ENCODE measurements around the gene FAM234A.
"Not testable (repeated sequence)": the region's sequence is repeated elsewhere in the genome, so short reads cannot be mapped to it uniquely, and the experiment has no call there.

The FAM234A gene

GRCh38 chr16:228852-229730, 5.5 kb upstream of the FAM234A start, which contains the start of gene LUC7L:
TSS of gene LUC7L (minus strand) at chr16:229449. CDS start at chr16:229339, 110 bp downstream.
- Histone ChIP-seq H3K27me3 (ENCODE audit: low read length) (no peaks in the 10 kb centered on the region), H4K20me1 (ENCODE audit: low read depth, low read length) (peaks cover 16% of the 10 kb centered on the region), H3K9ac (ENCODE audit: low read length) (peak within 1 kb of the TSS; percentile 92), H3K9me2 (replicated peaks; ENCODE audit: insufficient read depth, low read length) (no peaks in the 10 kb centered on the region), H3K9me3 (ENCODE audit: insufficient read depth, low read length) (no peaks in the 10 kb centered on the region), H2AFZ (ENCODE audit: low read depth, low read length, severe bottlenecking) (peak within 1 kb of the TSS; percentile 68), H3F3A (ENCODE audit: insufficient read depth) (no peaks in the 10 kb centered on the region), H3K36me3 (ENCODE audit: low read length) (peaks cover 21% of the 10 kb centered on the region), H3K27ac (ENCODE audit: low read depth, low read length) (peak within 1 kb of the TSS; percentile 67), H3K4me2 (ENCODE audit: low read depth, low read length, poor library complexity, severe bottlenecking) (peak within 1 kb of the TSS; percentile 93), H3K4me3 (ENCODE audit: insufficient read depth, low read length, poor library complexity, severe bottlenecking) (peak within 1 kb of the TSS; percentile 83), H3K79me2 (ENCODE audit: insufficient read depth, low read length) (peaks cover 37% of the 10 kb centered on the region)
- TF ChIP-seq EZH2phosphoT487 (conservative IDR thresholded peaks at IDR 0.05; ENCODE audit: low read length) (no peak), CTCF (IDR thresholded peaks at IDR 0.05; ENCODE audit: insufficient read depth, low read length, poor library complexity, severe bottlenecking) (no peak)

- Histone ChIP-seq H3K4me2 (ENCODE audit: low read depth, low read length, poor library complexity, severe bottlenecking) (peak overlapping the region; percentile 93), H3K36me3 (ENCODE audit: low read length) (peaks cover 21% of the 10 kb centered on the region), H3K27ac (ENCODE audit: low read depth, low read length) (no peak overlapping the region), H3K4me3 (ENCODE audit: insufficient read depth, low read length, poor library complexity, severe bottlenecking) (peak overlapping the region; percentile 83), H3K79me2 (ENCODE audit: insufficient read depth, low read length) (peaks cover 35% of the 10 kb centered on the region), H3K9ac (ENCODE audit: low read length) (peak overlapping the region; percentile 92; the same call in 1 of the 2 replicates), H3K9me3 (ENCODE audit: insufficient read depth, low read length) (no peaks in the 10 kb centered on the region), H3K9me2 (replicated peaks; ENCODE audit: insufficient read depth, low read length) (no peaks in the 10 kb centered on the region), H4K20me1 (ENCODE audit: low read depth, low read length) (peaks cover 16% of the 10 kb centered on the region), H2AFZ (ENCODE audit: low read depth, low read length, severe bottlenecking) (peak overlapping the region; percentile 68), H3F3A (ENCODE audit: insufficient read depth) (no peaks in the 10 kb centered on the region), H3K27me3 (ENCODE audit: low read length) (no peaks in the 10 kb centered on the region)
- TF ChIP-seq EZH2phosphoT487 (conservative IDR thresholded peaks at IDR 0.05; ENCODE audit: low read length) (no peak), CTCF (IDR thresholded peaks at IDR 0.05; ENCODE audit: insufficient read depth, low read length, poor library complexity, severe bottlenecking) (no peak)
Measured at GRCh38 chr16:229731-230281, 4.8 kb upstream of the FAM234A start.

GRCh38 chr16:230351-230750, 4.3 kb upstream of the FAM234A start:
- not testable (repeated sequence) for H3F3A ChIP-seq (ENCODE audit: insufficient read depth); H3K4me3 ChIP-seq (ENCODE audit: insufficient read depth, low read length, poor library complexity, severe bottlenecking); H3K9ac ChIP-seq (ENCODE audit: low read length); H3K27me3 ChIP-seq (ENCODE audit: low read length); H2AFZ ChIP-seq (ENCODE audit: low read depth, low read length, severe bottlenecking); H3K27ac ChIP-seq (ENCODE audit: low read depth, low read length); H3K9me3 ChIP-seq (ENCODE audit: insufficient read depth, low read length); H3K4me2 ChIP-seq (ENCODE audit: low read depth, low read length, poor library complexity, severe bottlenecking); H3K9me2 ChIP-seq (replicated peaks; ENCODE audit: insufficient read depth, low read length)
- peaks cover 21% of the 10 kb centered on the region for H3K36me3 ChIP-seq (ENCODE audit: low read length)
- H4K20me1 ChIP-seq (ENCODE audit: low read depth, low read length), result peaks cover 16% of the 10 kb centered on the region
- peaks cover 35% of the 10 kb centered on the region for H3K79me2 ChIP-seq (ENCODE audit: insufficient read depth, low read length)

GRCh38 chr16:230949-231348, 3.7 kb upstream of the FAM234A start:
- Histone ChIP-seq H2AFZ (ENCODE audit: low read depth, low read length, severe bottlenecking) (no peak overlapping the region), H3K36me3 (ENCODE audit: low read length) (peaks cover 17% of the 10 kb centered on the region), H3K4me3 (ENCODE audit: insufficient read depth, low read length, poor library complexity, severe bottlenecking) (no peak overlapping the region), H3K9me2 (replicated peaks; ENCODE audit: insufficient read depth, low read length) (no peaks in the 10 kb centered on the region), H3K4me2 (ENCODE audit: low read depth, low read length, poor library complexity, severe bottlenecking) (no peak overlapping the region), H3K79me2 (ENCODE audit: insufficient read depth, low read length) (peaks cover 36% of the 10 kb centered on the region), H3K27ac (ENCODE audit: low read depth, low read length) (no peak overlapping the region), H4K20me1 (ENCODE audit: low read depth, low read length) (peaks cover 16% of the 10 kb centered on the region), H3F3A (ENCODE audit: insufficient read depth) (peaks cover 3% of the 10 kb centered on the region; the same call in 1 of the 2 replicates), H3K27me3 (ENCODE audit: low read length) (no peaks in the 10 kb centered on the region), H3K9ac (ENCODE audit: low read length) (no peak overlapping the region), H3K9me3 (ENCODE audit: insufficient read depth, low read length) (no peaks in the 10 kb centered on the region)
- TF ChIP-seq EZH2phosphoT487 (conservative IDR thresholded peaks at IDR 0.05; ENCODE audit: low read length), result no peak
- TF ChIP-seq CTCF (IDR thresholded peaks at IDR 0.05; ENCODE audit: insufficient read depth, low read length, poor library complexity, severe bottlenecking), result no peak
